GM20431 (cell line): ENCODE data around the gene MIPOL1.

ENCODE experiments used
- in situ Hi-C: fragments of 300-500 bp; cut with MseI, MboI; formaldehyde crosslinking; loops from one replicate; pipeline ENCODE4 v1.15.0; 2020; ENCODE audit warnings: low sequenced_read_pairs; ENCODE audit not compliant: unreplicated experiment

The MIPOL1 gene

GRCh38 chr14:37591311-37591940 is 393.7 kb downstream of the MIPOL1 start:
- in situ Hi-C loops, result no loop called here

GRCh38 chr14:37591941-37592481 is 394.3 kb downstream of the MIPOL1 start:
- in situ Hi-C loops, result no loop called here

GRCh38 chr14:37592482-37593408 is 395.0 kb downstream of the MIPOL1 start:
- in situ Hi-C loops, result no loop called here

GRCh38 chr14:37593511-37594237 is 395.9 kb downstream of the MIPOL1 start:
- in situ Hi-C loops, result no loop called here

- in situ Hi-C loops, result no loop called here
Measured at GRCh38 chr14:37594238-37594970, 396.7 kb downstream of the MIPOL1 start.

- in situ Hi-C loops, result no loop called here
Measured at GRCh38 chr14:37594971-37595808, 397.5 kb downstream of the MIPOL1 start, which contains the start of the genes FOXA1 and TTC6. Gene FOXA1 (minus strand): TSS chr14:37595249. CDS start chr14:37594972, 277 bp downstream. Gene TTC6 (plus strand): TSS chr14:37595629. CDS start chr14:37622065, 26,436 bp downstream.

GRCh38 chr14:37595809-37596621 is 398.3 kb downstream of the MIPOL1 start:
- in situ Hi-C loops, result no loop called here

GRCh38 chr14:37596790-37597472 is 399.2 kb downstream of the MIPOL1 start:
- in situ Hi-C loops, result no loop called here

- in situ Hi-C loops, result no loop called here
Measured at GRCh38 chr14:37597538-37597913, 399.8 kb downstream of the MIPOL1 start.

- in situ Hi-C loops, result no loop called here
Measured at GRCh38 chr14:37597914-37598746, 400.4 kb downstream of the MIPOL1 start.

- in situ Hi-C loops, result no loop called here
Measured at GRCh38 chr14:37598747-37599506, 401.2 kb downstream of the MIPOL1 start.

- in situ Hi-C loops, result no loop called here
Measured at GRCh38 chr14:37599507-37600368, 402.0 kb downstream of the MIPOL1 start.

- in situ Hi-C loops, result no loop called here
Measured at GRCh38 chr14:37600880-37601741, 403.4 kb downstream of the MIPOL1 start.

GRCh38 chr14:37601865-37602264 is 404.1 kb downstream of the MIPOL1 start:
- in situ Hi-C loops, result no loop called here
